GM12892 (cell line): Measurements from ENCODE around the gene SERPINA12.

Experiments
- DNase-seq: peaks from one replicate; pipeline ENCODE4 v3.0.0; 2011; ENCODE audit not compliant: insufficient read length
- FAIRE-seq: peaks from 2 replicates; lab custom pipeline; 2011; peaks lifted over from hg19 to GRCh38; lab: Jason Lieb, UNC
- POLR2A ChIP-seq: IDR thresholded peaks from 2 replicates; pipeline ENCODE4 v1.6.1; 2011; ENCODE audit warnings: low read depth, low read length, control low read depth
- POLR2AphosphoS5 ChIP-seq: IDR thresholded peaks from 2 replicates; pipeline ENCODE4 v1.6.1; 2011; ENCODE audit warnings: low read depth, low read length, control low read depth
- TAF1 ChIP-seq: IDR thresholded peaks from 2 replicates; pipeline ENCODE4 v1.6.1; 2011; ENCODE audit warnings: low read depth, mild to moderate bottlenecking, control low read depth, low read length, borderline replicate concordance

The SERPINA12 gene

DNA sequence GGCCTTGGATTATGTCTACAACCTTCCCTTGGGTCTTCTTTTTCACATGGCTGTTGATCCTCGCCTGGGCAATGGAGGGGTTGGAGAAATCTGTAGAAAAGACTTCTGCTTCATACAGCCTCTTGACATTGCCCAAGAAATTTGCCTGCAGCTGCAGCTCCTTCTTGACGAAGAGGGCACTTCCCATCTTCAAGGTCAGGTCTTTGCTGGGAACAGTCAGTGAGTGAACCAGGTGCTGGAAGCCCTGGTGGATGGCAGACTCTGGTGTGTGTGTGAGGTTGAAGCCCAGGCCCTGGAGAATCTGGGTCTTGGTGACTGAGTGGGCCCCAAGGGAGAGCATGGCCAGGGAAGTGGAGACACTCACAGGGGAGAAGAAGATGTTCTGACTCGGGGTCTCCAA lies 40.0 kb downstream of the SERPINA12 start:
- FAIRE-seq (no peak), DNase-seq (no peak)
- no peak for TF ChIP-seq TAF1
- TF ChIP-seq POLR2A: no peak
- TF ChIP-seq POLR2AphosphoS5: no peak

DNA sequence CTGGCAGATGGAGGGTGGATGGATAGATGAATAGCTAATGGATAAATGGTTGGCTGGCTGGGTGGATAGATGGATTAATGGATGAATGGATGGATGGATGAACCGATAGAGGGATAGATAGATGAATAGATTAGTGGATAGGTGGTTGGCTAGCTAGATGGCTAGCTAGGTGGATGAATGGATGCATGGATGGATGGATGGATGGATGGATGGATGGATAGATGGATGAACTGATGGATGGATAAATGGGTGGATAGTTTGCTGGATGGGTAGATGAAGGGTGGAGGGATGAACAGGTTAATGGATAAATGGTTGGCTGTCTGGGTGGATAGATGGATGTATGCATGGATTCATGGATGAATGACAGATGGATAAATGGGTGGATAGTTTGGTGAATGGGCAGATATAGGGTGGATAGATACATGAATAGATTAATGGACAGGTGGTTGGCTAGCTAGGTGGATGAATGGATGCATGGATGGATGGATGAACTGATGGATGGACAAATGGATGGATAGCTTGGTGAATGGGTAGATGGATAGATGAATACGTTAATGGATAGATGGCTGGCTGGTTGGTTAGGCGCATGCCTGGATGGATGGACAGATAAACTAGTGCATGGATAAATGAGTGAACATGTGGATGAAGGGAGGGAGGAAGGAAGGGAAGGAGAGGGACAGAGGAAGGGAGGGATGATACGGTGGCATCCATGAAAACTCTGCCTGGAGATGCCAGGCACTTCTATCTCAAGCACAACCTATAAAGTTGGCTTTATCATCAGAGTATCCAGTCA lies 41.3 kb downstream of the SERPINA12 start:
- no peak for FAIRE-seq
- TF ChIP-seq POLR2A (no peak), TAF1 (no peak), POLR2AphosphoS5 (no peak)

DNA sequence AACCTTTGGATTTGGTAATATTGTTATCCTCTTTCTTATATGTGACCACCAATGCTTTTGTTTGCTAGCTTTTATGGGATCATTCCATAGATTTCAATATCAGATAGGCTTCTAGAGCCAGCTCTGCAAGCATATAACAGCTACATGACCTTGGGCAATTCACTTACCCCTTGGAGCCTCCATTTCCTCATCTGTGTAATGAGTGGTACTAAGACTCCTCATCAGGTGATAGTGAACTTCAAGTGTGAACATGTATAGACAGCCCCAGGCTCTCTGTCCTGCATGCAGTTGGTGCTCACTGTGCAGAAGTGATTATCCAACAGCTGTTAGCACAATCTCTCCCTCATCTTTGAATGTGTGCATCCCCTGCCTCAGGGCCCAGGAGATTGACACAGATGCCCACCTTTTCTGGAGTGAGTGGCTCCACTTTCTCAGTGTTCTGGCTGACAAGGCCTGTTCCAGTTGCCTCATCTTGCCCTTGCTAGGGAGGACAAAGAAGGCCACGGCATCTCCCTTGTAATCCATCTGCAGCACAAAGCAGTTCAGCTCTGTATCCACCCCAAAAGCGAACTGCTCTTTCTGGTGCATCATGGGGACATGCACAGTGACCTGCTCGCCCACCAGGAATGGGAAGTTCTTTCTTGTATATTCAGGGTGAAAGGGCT lies 42.4 kb downstream of the SERPINA12 start:
- TF ChIP-seq POLR2AphosphoS5: no peak
- no peak for TF ChIP-seq POLR2A
- no peak for TF ChIP-seq TAF1
- no peak for FAIRE-seq
- no peak for DNase-seq

More for the DNA sequence above, 41.3 kb downstream of the SERPINA12 start:
- DNase-seq: no peak

DNA sequence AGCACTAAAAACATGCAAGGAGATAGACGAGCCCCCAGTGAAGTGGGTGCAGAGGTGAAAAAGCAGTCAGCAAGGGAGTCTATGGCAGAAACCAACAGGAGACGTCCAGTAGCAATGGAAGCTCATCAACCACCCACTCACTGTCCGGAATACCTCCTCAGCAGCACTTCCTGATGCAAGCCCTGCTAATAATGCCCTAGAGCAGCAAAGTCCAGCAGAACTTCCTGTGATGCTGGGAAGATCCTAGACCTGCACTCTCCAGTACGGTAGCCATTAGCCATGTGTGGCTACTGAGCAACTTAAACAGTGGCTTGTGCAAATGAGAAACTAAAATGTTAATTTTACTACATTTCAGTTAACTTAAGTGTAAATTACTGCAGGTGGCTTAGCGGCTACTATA lies 44.2 kb downstream of the SERPINA12 start:
- FAIRE-seq: no peak
- DNase-seq: no peak
- no peak for TF ChIP-seq POLR2AphosphoS5
- TF ChIP-seq POLR2A: no peak
- no peak for TF ChIP-seq TAF1

DNA sequence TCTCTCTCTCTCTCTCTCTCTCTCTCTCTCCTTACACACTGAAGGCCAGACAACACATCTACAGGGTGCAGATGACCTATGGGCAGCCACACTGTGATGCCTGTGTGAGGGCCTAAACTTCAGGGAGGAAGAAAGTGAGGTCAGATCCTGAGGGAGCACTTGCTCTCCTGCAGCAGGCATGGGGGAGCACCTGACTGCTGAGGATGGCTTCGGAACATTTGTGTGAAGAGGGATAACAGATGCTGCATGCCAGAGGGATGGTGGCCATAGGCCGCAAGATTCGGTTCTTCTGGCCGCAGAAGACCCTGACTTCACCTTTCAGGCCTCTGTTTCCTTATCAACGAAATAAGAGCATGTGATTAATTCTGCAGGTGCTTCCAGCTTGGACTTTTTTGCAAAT lies 45.0 kb downstream of the SERPINA12 start:
- no peak for FAIRE-seq
- TF ChIP-seq POLR2A: no peak
- DNase-seq: no peak

DNA sequence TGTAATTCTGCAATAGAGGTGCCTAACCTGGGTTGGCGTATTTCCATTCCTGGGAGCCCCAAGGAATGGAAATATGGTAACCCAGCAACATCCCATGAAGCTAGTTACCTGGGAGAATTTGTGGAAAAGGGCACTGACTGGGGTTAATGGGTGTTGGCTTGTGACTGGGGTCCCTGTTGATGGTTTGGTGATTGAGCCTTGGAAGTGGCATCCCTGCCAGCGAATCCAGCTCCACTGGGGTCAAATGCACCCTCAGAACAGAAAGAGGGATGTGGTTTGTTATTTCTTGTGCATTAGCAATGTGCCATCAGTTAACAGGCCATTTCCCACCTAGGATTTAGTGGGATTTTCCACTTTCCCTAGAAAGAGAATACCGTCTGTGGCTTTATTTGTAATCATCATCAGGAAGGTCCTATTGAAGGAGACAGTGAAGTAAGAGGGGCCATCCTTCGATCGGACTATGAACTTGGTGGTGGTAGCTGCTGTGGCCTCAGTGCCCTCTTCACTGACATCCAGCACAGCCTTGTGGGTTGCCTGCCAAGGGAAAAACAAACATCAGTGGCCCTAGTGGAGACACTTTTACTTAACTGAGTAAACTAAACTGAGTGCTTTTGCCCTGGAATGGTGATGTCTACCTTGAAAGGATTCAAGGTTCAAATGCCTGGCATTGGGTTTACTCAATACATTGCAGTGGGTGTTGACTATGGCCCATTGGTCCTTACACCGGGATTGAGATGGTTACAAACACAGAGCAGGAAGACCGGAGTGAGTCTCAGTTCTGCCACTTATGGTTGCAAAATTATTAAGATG lies 46.3 kb downstream of the SERPINA12 start:
- TF ChIP-seq TAF1: no peak
- TF ChIP-seq POLR2A: no peak
- TF ChIP-seq POLR2AphosphoS5: no peak
- no peak for DNase-seq
- FAIRE-seq: no peak

DNA sequence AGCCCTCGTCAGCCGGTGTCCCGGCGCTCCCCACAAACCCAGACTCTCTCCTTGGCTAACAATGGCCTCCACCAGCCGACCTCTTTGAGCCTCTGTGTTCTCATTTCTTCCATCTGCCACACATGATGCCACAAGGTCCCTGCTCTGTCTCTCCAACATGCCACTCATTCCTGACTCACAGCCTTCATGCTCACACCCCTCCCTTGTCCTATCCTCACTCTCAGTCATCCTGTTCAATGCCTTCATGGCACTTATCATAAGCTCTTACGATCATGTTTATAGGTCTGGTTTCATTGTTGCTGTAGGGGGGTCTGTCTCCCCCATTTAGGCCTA lies 47.1 kb downstream of the SERPINA12 start:
- DNase-seq (no peak), FAIRE-seq (no peak)
- TF ChIP-seq POLR2A (no peak), TAF1 (no peak), POLR2AphosphoS5 (no peak)

DNA sequence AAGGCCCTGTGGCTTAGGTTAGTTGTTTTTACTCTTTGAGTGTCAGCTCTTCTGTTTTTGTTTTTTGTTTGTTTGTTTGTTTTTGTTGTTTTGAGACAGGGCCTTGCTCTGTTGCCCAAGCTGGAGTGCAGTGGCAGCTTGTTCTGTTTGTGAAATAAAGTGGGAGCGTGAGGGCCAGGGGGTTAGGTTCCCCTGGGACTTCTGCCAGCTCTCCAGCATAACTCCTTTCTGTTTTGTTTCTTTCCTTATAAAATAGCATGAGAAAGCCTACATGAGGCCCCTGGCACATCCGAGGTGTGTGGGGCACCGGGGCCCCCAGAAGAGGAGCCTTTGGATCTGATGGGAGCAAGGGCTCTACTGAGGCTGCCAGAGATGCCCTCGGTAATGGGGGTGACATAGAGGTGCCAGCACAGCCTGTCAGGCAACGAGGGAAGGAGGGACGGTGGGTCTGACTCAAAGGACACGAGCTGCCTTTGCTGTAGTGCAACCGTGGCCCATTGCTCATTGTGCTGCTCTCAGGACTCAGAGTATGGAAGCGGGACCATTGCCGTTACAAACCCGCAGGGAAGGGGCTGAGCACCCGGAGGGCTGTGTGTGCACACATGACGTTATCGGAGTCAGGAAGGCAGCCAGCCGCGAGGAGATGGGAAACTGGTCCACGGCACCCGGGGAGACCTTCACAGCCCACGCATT lies 47.6 kb downstream of the SERPINA12 start:
- FAIRE-seq: no peak
- DNase-seq: no peak
- TF ChIP-seq TAF1 (no peak), POLR2AphosphoS5 (no peak), POLR2A (no peak)

DNA sequence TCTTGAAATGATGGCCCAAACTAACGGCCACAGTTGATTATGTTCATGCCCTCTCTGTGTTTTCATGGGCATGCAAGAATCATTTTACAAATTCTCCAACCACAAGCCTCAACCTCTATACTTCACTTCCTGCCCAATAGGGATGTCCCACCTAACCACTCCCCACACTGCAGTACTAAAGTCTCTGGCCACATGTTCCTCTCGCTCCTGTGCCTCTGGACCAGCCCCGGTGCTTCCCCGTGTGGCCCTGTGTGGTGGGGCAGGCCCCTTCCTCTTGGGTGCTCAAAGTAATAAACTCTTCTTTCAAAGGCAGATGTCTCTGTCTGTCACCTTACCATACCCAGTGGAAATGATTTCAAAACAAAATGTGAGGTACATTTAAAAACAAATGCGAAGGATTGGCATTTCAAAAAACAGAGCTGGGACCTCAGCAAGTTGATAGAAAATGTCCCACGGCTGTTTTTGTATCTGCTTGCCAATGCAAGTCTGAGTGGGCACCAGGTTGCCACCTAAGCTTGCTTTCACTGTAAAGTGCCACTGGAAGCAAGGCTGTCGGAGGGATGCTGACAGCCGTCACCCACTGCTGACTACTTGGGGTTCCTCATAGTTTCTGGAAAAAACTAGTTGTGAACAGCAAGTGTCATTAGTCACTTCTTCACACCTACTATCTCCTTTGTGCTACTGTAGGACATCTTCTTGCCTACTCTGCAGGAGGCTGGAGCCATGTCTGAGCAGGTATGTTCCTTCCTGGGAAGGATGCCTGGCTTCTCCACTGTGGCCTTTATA lies 48.4 kb downstream of the SERPINA12 start:
- DNase-seq (no peak), FAIRE-seq (no peak)
- TF ChIP-seq TAF1 (no peak), POLR2AphosphoS5 (no peak), POLR2A (no peak)

DNA sequence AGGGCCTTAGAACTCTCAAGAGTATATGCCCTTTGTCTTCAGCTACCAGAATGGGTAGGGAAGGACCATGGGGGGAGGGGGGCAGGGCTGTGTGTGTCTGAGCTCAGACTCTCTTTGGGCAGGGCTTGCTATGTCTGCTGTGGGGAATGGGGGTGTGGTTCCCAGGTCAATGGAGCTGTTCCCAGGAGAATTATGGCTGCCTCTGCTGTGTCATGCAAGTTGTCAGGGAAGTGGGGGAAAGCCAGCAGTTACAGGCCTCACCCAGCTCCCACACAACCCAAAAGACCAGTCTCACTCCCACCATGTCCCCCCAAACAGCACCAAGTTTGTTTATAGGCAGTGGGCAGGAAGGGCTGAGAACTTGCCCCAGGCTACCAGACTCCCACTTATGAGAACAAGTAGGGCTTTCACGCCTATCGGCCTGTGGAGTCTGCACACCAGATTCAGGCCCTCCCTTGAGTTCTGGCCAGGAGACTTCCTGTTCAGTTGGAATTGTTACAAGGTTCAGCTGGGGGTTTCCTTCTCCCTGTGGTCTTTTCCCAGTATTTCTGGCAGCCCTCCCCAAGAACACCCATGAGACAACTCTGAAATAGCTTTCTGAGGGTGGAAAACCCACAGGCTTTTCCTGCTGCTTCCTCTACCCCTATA lies 50.6 kb downstream of the SERPINA12 start:
- FAIRE-seq: no peak

DNA sequence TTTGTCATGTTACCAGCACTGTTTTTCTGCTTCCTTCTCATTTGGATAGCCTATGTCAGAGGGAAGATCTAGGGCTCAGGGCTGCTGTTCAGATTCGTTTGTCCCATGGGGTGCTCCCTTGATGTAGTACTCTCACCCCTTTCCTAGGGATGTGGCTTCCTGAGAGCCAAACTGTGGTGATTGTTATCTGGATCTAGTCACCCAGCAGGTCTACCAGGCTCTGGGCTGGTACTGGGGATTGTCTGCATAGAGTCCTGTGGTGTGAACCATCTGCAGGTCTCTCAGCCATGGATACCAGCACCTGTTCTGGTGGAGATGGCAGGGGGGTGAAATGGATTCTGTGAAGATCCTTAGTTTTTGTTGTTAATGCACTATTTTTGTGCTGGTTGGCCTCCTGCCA lies 51.2 kb downstream of the SERPINA12 start:
- FAIRE-seq: no peak
- DNase-seq: no peak
- no peak for TF ChIP-seq POLR2A
- TF ChIP-seq TAF1: no peak
- no peak for TF ChIP-seq POLR2AphosphoS5

More for the DNA sequence above, 50.6 kb downstream of the SERPINA12 start:
- TF ChIP-seq POLR2A (no peak), TAF1 (no peak), POLR2AphosphoS5 (no peak)
- DNase-seq: no peak
